NCI-H2196 treated with DMSO at 0.1 percent for 48 hours (cell line): Measurements from ENCODE around the gene PIGC.

Experiments used
- DNase-seq: peaks from one replicate; lab custom pipeline; 2025; ENCODE audit not compliant: unreplicated experiment; lab: John Stamatoyannopoulos, UW

The PIGC gene

DNA sequence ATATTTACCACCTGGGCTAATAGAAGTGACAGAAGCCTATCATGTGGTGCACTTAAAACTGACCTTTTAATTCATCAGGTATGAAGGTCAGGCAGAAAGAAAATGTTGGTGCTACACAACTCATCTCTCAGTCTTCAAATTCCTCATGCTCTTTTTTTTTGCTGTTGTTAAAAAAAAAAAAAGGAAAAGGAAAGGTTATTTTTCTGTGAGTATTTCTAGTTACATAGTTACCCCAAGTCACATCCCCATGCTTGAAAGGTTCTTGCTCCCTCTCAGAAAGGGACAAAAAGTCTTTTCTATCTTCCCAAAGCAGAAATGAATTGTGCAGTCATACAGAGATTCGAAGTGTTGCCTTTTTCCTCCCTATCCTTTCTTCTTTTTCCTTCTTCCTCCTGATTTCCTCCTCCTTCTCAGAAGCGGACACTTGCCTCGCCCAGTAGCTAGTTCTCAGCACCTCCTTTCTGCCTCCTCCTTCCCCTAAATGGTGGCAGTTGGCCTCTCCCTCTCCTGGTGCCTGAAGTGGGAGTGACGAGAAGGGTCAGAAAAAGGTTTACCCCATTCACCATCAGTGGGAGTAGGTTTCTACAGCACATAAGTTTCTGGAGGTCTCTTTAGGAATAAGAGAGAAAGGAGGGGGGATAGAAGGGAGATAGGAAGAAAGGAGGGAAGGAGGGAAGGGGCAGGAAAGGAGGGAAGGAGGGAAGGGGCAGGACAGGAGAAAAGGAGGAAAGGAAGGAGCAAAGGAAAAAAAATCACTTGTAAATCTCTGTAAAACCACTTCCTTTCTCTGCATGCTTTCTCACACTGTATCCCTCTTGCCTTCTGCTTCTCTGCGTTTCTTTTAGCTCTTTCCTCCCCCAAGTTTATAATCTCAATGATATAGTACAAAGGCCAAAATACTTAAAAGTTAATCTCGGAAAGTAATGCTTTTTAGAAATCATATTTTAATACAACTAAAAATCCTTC, 43.8 kb downstream of the PIGC start:
- DNase-seq = no peak

DNA sequence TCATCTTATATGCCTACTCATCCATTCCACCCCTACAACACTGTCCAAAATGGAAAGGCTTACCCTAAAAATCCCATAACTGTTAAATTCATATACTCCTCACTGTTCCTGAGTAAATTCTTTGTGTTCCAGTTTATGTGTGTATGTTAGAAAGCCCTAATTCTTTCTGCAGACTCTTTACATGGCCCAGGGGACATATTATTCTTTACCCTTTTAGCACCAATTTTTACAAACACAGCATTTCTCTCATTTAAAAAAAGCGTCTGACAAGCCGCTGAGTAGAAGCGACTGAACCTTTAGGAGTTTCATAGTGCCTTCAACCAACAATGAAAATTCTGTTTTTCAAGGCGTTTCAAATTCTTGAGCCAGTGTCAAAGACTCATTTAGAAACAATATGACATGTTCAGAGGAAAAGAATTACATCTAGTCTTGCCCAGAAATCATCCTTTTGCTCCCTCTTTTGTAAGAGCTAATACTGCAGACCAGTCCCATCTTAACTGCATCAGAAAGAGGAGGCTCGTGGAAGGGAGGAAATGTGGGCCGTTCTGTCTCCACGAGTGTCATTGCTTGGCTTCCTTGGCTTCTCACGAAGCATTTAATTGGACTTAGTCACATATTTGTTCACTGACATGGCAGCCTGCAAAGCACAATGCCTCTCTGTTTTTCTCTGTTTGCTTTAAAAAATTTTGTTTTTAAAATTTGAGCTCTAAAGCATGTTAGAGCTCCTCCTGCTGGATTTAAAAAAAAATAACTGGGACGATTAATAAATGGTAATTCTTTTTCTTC, 44.7 kb downstream of the PIGC start:
- peak; percentile 44 for DNase-seq

DNA sequence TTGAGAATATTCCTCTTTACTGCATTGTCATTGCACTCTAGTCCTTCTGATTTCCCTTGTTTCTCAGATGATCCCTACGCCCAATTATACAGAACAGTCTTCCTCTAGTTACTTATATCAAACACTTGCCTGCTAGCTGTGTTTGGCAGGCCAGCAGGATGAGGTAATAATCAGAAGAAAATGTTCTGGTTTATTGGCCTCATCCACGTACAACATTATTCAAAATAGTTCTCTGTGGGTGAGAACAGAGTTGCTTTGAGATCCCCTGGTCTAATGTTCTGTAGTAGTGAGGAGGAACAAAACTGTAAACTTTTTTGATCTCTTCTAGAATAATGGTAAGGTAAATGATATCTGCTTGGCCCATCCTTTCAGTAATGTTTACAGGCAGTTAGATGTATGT, 45.7 kb downstream of the PIGC start:
- DNase-seq = no peak

DNA sequence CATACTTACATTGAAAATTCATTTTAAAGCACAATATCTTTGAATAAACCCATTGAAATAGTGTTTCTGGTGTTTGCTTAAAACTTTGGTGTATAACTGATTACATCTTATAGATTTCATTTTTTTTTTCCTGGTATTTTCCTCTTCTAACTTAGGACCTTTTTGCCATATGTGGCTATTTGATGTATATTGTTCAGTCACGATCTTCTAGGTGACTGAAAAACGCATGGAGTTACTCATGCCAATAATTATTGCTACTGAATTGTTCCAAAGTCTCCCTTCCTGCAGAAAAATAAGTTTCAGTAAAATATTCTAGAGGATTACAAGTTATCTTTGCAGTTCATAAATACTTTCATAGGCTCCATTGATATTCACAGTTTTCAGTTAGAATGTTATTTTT, 46.2 kb downstream of the PIGC start:
- DNase-seq = no peak

DNA sequence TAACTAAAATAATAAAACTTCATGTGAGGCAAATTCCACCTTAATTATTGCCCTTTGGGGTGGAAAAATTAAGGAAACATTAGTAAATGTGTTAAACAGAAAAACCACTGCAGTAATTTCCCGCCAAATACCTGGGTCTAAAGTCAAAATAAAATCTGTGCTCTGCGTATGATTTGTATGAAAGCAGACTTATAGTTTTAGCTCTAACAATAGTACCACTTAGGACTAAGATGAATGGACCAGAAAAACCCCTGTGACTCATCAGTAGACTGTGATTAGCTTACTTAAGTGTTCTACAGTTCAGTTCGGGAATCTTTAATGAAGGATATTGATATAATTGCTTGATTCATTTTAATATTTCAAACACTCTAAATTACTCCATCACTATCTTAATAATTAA, 46.6 kb downstream of the PIGC start:
- DNase-seq = no peak

DNA sequence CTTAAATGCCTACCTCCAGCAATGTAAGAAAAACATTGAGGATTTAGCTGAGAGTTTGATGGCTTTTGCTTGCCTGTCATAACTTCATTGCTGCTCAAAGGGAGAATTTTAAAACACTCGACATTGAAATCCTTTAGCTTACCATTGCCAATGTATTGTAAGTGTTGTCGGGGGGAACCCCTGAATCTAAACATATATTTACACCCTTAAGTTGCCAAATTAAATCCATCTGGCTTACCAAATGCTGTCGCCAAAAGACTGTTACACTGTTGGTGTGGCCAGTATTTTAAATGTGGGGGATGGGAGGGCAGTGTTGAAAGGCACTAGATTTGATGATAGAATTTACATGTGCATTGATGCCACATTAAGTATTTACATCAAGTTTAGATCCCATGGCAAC, 48.3 kb downstream of the PIGC start:
- no peak for DNase-seq

DNA sequence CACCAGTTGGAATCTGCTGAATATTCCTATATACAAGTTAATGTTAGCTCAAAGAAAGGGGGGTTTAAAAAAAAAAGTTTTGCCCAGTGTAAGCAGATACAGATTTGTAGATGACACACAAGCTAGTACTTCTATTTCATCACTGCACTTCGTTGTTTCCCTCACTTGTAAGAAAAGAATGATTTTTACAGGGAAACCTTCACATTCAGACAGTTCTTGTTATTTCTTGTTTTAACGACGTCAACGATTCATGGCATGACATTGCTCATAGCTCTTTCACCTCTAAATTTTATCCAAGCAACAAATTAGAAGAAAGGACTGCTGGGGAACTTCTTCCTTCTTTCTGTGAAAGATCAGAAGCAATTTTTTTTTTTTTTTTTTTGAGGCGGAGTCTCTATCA, 49.1 kb downstream of the PIGC start:
- DNase-seq = no peak

DNA sequence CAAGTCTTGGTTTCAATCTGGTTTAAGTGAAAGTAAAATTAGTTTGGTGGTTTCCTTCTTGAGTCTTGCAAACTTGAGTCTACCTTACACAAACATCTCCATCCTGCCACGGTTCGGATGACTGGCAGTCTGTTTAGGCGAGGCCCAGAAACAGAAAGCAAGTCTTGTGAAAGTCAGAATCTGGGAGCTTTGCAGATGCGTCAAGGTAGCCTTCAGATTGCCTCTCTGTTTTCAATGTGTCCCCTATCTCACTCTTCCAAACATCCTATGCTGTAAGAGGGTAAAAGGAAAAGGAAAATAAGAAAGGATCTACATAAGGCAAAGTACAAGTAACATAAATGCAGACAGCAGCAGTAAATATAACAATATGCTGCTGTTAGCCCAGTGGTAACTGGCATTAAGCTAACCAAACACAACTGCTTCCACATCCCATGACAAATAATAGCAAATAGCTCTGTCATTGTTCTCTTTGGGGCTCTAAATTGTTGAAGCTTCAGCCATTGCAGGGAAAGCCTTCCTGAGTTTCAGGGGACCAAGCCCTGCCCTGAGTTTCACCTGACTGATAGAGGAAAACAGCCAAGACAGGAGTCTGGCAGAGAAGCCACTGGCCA, 49.6 kb downstream of the PIGC start:
- DNase-seq = no peak

DNA sequence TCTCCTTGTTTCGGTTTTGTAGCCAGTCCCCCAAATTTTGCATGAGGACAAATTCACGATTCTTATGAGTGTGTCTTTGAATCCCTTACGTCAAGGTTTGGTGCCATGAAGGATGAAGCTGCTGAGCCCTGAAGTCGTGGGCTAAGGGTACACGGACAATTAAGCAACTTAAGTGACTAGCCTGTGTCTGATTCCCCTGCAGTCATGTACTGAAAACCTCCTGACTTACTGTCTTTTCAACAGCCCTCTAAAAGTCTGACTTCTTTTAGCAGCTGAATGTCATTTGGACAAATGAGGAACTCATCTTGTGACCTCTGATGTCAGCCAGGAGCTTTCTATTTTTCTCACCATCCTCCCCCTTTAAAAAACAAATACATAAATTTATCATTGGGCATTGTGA, 50.5 kb downstream of the PIGC start:
- no peak for DNase-seq

DNA sequence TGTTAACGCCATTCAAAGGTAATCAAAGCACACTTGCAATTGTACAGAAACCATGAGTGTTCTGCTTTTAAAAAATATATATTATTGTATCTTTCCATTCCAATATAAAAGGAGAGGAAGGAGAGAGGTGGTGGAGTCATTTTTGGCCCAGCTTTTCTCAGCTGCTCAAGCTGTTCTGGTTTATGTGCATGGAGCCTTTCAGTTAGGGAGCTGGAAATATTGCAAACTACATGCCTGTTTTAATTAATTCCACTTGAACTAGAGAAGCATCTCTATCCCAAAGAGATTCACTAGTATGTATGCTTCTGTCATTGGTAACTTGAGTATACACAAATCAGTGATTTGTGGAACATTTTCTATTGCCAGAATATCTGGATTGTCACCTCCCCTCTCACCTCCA, 51.9 kb downstream of the PIGC start:
- no peak for DNase-seq
